Measurements from ENCODE around the gene C2CD2L.

GRCh38 chr11:119121811-119122124, 14.6 kb downstream of the C2CD2L start:
- TF ChIP-seq CTCF (IDR thresholded peaks at IDR 0.05) (no peak), ZFX (IDR thresholded peaks at IDR 0.05; ENCODE audit: borderline replicate concordance) (no peak)

Measured in 22Rv1 (cell line).